ENCODE data around the gene THADA. TPM values are rescaled to one million over a fixed set of nuclear protein-coding genes. Genes with fewer than 3 reads are reported as not detected.

The THADA gene
- polyA plus RNA-seq, 1 donor = 13.2 TPM

GRCh38 chr2:43199492-43200488 is 396.0 kb downstream of the THADA start:
- no peaks in the 10 kb centered on the region for H3K9me3 ChIP-seq (ENCODE audit: control insufficient read depth, low read depth, low read length)
- 80% methylated on average over 1 of the region's 16 CpGs for WGBS (ENCODE audit: insufficient coverage, low lambda C conversion rate)
- H3K27ac ChIP-seq (ENCODE audit: low read length) = peak overlapping the region; percentile 83
- H3K4me1 ChIP-seq (ENCODE audit: control insufficient read depth, insufficient read depth, low read length) = peaks cover 52% of the 10 kb centered on the region
- H3K4me3 ChIP-seq (ENCODE audit: low read length) = no peak overlapping the region
- H3K36me3 ChIP-seq (ENCODE audit: control insufficient read depth, insufficient read depth, low read length) = no peaks in the 10 kb centered on the region
- peak; percentile 89 to 94 for DNase-seq
- no peaks in the 10 kb centered on the region for H3K27me3 ChIP-seq (ENCODE audit: control insufficient read depth, insufficient read depth, low read length)

DNA sequence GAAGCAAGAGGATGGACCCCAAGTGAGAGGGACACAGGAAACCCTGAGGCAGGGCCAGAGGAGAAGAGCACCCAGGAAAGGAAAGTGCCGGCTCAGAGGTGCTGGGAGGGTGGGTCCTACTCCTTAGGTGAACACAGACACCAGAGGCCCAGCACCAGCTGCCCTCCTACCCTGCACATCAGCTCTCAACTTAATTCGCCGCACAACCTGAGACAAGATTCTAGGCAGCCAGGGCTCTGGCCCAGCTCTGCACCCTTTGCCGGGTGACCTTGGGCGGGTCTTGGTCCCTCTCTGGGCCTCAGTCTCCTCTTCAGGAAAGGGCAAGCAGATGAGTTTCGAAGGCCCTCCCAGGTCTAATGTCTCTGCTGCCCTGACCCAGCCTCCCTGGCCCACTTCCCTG is 397.6 kb downstream of the THADA start:
- Histone ChIP-seq H3K4me3 (ENCODE audit: low read length) (no peak overlapping the region), H3K9me3 (ENCODE audit: control insufficient read depth, low read depth, low read length) (no peaks in the 10 kb centered on the region), H3K27ac (ENCODE audit: low read length) (no peak overlapping the region), H3K36me3 (ENCODE audit: control insufficient read depth, insufficient read depth, low read length) (no peaks in the 10 kb centered on the region), H3K27me3 (ENCODE audit: control insufficient read depth, insufficient read depth, low read length) (no peaks in the 10 kb centered on the region), H3K4me1 (ENCODE audit: control insufficient read depth, insufficient read depth, low read length) (peaks cover 65% of the 10 kb centered on the region)
- DNase-seq = no peak
- WGBS (ENCODE audit: insufficient coverage, low lambda C conversion rate) = no CpG with 5 or more reads among the region's 6 CpGs

GRCh38 chr2:43197588-43197896 is 398.3 kb downstream of the THADA start:
- Histone ChIP-seq H3K27me3 (ENCODE audit: control insufficient read depth, insufficient read depth, low read length) (no peaks in the 10 kb centered on the region), H3K4me1 (ENCODE audit: control insufficient read depth, insufficient read depth, low read length) (peaks cover 73% of the 10 kb centered on the region), H3K4me3 (ENCODE audit: low read length) (no peak overlapping the region), H3K9me3 (ENCODE audit: control insufficient read depth, low read depth, low read length) (no peaks in the 10 kb centered on the region), H3K36me3 (ENCODE audit: control insufficient read depth, insufficient read depth, low read length) (no peaks in the 10 kb centered on the region), H3K27ac (ENCODE audit: low read length) (no peak overlapping the region)
- no CpG with 5 or more reads among the region's 5 CpGs for WGBS (ENCODE audit: insufficient coverage, low lambda C conversion rate)
- no peak for DNase-seq

DNA sequence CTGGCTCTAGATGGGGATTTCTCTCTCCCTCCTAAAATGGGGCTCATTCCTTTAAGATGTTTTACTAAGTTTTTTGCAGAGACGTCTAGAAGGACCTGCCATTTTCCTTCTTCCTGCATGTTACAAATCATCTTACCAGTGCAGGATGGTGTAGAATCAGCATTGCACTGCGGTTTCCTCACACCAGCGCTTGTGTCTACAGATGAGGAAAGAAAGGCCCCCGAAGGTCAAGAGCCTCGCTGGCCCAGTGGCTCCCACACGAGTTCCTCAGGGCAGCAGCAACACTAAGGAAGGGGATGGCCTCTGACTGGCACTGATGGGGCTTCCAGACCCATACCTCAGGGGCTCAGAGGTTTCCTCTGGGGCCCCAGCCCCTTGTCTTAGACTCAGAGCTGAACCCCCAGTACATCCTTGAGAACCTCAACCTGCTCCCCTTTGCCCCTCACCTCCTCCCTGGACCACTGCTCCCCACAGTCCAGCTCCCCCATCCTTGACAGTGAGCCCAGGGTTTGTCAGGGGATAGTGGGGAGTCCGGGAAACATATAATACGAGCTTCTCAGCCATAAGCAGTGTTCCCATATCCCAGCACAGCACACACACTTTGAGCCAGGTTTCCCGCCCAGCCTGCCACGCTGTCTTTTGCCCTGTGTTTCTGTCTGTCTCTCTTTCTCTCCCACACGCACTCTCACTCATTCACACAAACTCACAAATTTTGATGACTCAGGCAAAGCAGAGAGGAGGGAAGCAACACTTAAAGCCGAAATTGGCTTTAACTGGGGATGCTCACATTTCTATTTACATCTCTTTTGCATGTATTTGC is 398.9 kb downstream of the THADA start:
- Histone ChIP-seq H3K27ac (ENCODE audit: low read length) (no peak overlapping the region), H3K4me3 (ENCODE audit: low read length) (no peak overlapping the region), H3K36me3 (ENCODE audit: control insufficient read depth, insufficient read depth, low read length) (no peaks in the 10 kb centered on the region), H3K27me3 (ENCODE audit: control insufficient read depth, insufficient read depth, low read length) (no peaks in the 10 kb centered on the region), H3K4me1 (ENCODE audit: control insufficient read depth, insufficient read depth, low read length) (peaks cover 78% of the 10 kb centered on the region), H3K9me3 (ENCODE audit: control insufficient read depth, low read depth, low read length) (no peaks in the 10 kb centered on the region)
- DNase-seq = no peak
- 100% methylated on average over 1 of the region's 12 CpGs for WGBS (ENCODE audit: insufficient coverage, low lambda C conversion rate)

GRCh38 chr2:43194121-43194869 is 401.5 kb downstream of the THADA start:
- Histone ChIP-seq H3K27me3 (ENCODE audit: control insufficient read depth, insufficient read depth, low read length) (no peaks in the 10 kb centered on the region), H3K27ac (ENCODE audit: low read length) (peak overlapping the region; percentile 95), H3K4me1 (ENCODE audit: control insufficient read depth, insufficient read depth, low read length) (peaks cover 80% of the 10 kb centered on the region), H3K9me3 (ENCODE audit: control insufficient read depth, low read depth, low read length) (no peaks in the 10 kb centered on the region), H3K4me3 (ENCODE audit: low read length) (no peak overlapping the region), H3K36me3 (ENCODE audit: control insufficient read depth, insufficient read depth, low read length) (no peaks in the 10 kb centered on the region)
- peak; percentile 94 to 98 for DNase-seq
- no CpG with 5 or more reads among the region's 13 CpGs for WGBS (ENCODE audit: insufficient coverage, low lambda C conversion rate)

GRCh38 chr2:43193652-43194120 is 402.2 kb downstream of the THADA start:
- Histone ChIP-seq H3K36me3 (ENCODE audit: control insufficient read depth, insufficient read depth, low read length) (no peaks in the 10 kb centered on the region), H3K4me3 (ENCODE audit: low read length) (no peak overlapping the region), H3K9me3 (ENCODE audit: control insufficient read depth, low read depth, low read length) (no peaks in the 10 kb centered on the region), H3K4me1 (ENCODE audit: control insufficient read depth, insufficient read depth, low read length) (peaks cover 77% of the 10 kb centered on the region), H3K27me3 (ENCODE audit: control insufficient read depth, insufficient read depth, low read length) (no peaks in the 10 kb centered on the region), H3K27ac (ENCODE audit: low read length) (peak overlapping the region; percentile 95)
- WGBS (ENCODE audit: insufficient coverage, low lambda C conversion rate) = 0% methylated on average over 1 of the region's 4 CpGs
- peak in 1 of 2 donors; percentile 57 for DNase-seq

DNA sequence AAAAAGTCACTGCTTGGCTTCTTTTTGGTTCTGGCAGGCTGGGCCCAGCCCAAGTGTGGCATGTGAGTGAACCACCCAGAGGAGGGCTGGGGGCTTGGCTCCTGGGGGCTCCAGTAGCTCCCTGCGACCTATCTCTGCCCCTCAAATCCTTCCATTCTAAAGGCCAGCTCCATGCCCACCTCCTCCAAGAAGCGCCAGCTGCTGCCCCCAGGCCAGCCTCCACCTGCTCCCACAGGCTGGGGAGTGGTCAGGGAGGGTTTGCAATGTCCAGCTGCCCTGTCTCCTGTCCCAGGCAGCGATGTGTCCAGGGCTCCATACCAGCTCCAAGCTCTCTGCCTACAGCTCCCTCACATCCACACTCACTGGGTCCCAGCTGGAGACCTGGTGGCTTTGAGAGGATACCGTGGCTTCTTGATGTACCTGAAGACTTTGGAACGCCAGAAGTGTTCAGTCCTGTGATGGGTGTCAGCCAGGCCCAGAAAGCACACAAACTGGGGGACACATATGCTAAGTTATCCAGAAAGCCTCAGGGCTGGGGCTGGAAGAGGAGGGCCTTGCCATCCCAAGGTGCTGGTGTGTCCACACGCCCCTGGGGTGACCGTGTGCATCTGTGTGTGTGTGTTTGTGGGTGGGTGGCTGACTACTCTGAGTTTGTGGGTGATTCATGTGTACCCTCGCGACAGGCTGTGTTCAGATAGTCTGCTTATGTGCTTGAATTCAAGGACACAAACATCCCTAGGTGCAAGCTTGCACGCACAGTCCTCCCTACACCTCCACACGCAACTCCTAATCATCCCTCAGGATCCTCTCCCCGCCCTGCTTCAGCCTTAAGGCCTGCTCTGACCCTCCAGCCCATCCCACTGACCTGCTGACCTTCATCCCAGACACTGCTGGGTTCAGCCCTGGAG is 402.8 kb downstream of the THADA start:
- no CpG with 5 or more reads among the region's 12 CpGs for WGBS (ENCODE audit: insufficient coverage, low lambda C conversion rate)

DNA sequence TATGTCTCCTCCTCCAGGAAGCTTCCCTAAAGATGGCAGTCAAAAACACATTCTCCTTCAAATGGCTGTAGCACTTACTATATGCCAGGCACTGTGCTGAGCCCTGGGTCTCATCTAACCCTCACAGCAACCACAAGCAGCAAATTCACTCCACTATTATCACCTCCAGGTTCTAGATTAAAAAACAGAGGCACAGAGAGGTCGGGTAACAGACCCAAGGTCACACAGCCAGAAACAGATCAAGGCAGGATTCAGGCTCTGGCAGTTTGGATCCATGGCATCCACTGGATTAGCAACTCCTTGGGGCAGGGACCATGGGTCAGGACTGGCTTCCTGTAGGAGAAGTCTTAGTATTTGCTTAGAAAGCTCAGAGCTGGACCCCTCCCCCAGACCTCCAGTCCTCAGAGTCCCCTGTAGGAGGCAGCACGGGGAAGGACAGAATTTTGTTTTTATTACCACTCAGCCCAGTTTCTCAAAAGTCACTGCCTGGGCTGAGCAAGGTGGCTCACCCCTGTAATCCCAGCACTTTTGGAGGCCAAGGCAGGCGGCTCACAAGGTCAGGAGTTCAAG is 403.8 kb downstream of the THADA start:
- H3K27ac ChIP-seq (ENCODE audit: low read length) = peak overlapping the region; percentile 95
- no CpG with 5 or more reads among the region's 3 CpGs for WGBS (ENCODE audit: insufficient coverage, low lambda C conversion rate)
- H3K4me1 ChIP-seq (ENCODE audit: control insufficient read depth, insufficient read depth, low read length) = peaks cover 70% of the 10 kb centered on the region

More for the DNA sequence above, 402.8 kb downstream of the THADA start:
- DNase-seq = peak in 1 of 2 donors; percentile 64
- Histone ChIP-seq H3K36me3 (ENCODE audit: control insufficient read depth, insufficient read depth, low read length) (no peaks in the 10 kb centered on the region), H3K27ac (ENCODE audit: low read length) (peak overlapping the region; percentile 95), H3K9me3 (ENCODE audit: control insufficient read depth, low read depth, low read length) (no peaks in the 10 kb centered on the region), H3K4me3 (ENCODE audit: low read length) (no peak overlapping the region), H3K4me1 (ENCODE audit: control insufficient read depth, insufficient read depth, low read length) (peaks cover 70% of the 10 kb centered on the region), H3K27me3 (ENCODE audit: control insufficient read depth, insufficient read depth, low read length) (no peaks in the 10 kb centered on the region)

More for the DNA sequence above, 403.8 kb downstream of the THADA start:
- Histone ChIP-seq H3K27me3 (ENCODE audit: control insufficient read depth, insufficient read depth, low read length) (no peaks in the 10 kb centered on the region), H3K36me3 (ENCODE audit: control insufficient read depth, insufficient read depth, low read length) (no peaks in the 10 kb centered on the region), H3K9me3 (ENCODE audit: control insufficient read depth, low read depth, low read length) (no peaks in the 10 kb centered on the region), H3K4me3 (ENCODE audit: low read length) (no peak overlapping the region)
- DNase-seq = no peak

Measured in large intestine (tissue), 3 donors.